ENCODE data around the gene TEDC2. TPM values are rescaled to one million over a fixed set of nuclear protein-coding genes. Genes with fewer than 3 reads are reported as not detected.

The TEDC2 gene
- total and polyA plus RNA-seq, 9 of the 15 experiments (the other 6 are each of a cell fraction or from before 2014, with no cell fraction given) = 0.75 to 57.0 (median 17.6) TPM

- no peak for TF ChIP-seq BRCA1 (IDR thresholded peaks at IDR 0.05)
- TF ChIP-seq BRCA1 (CRISPR knock-in tag; IDR thresholded peaks at IDR 0.05) = no peak
- TF ChIP-seq SAP30 (IDR thresholded peaks at IDR 0.05; ENCODE audit: borderline replicate concordance, insufficient read depth, low read depth, low read length, poor library complexity, severe bottlenecking) = no peak
- TF ChIP-seq CHD1 (IDR thresholded peaks at IDR 0.05; ENCODE audit: low read length) = peak; percentile 89
- TF ChIP-seq U2AF2 (optimal IDR thresholded peaks at IDR 0.05; ENCODE audit: low read depth, low read length) = no peak
- no peak for TF ChIP-seq CTCFL (IDR thresholded peaks at IDR 0.05; ENCODE audit: borderline replicate concordance, insufficient read depth, low read depth, low read length, poor library complexity, severe bottlenecking)
- no peak for TF ChIP-seq ZNF639 (CRISPR knock-in tag; conservative IDR thresholded peaks at IDR 0.05 in 1 of 2, IDR thresholded peaks at IDR 0.05 in 1 of 2)
- no peak for TF ChIP-seq ETV6 (IDR thresholded peaks at IDR 0.05; ENCODE audit: borderline replicate concordance in 1 of 2, low read depth in 2 of 2, low read length in 1 of 2)
- TF ChIP-seq ETV6 (CRISPR knock-in tag; IDR thresholded peaks at IDR 0.05; ENCODE audit: borderline replicate concordance) = no peak
- no peak for TF ChIP-seq SMARCB1 (IDR thresholded peaks at IDR 0.05; ENCODE audit: insufficient read length, low read depth)
- TF ChIP-seq CREB3 (tag; conservative IDR thresholded peaks at IDR 0.05; ENCODE audit: low read depth) = no peak
- TF ChIP-seq HDAC3 (IDR thresholded peaks at IDR 0.05; ENCODE audit: borderline replicate concordance, partially characterized antibody) = no peak
- no peak for TF ChIP-seq RBM17 (IDR thresholded peaks at IDR 0.05; ENCODE audit: borderline replicate concordance, low read depth, low read length)
- TF ChIP-seq ZKSCAN3 (CRISPR knock-in tag; IDR thresholded peaks at IDR 0.05) = no peak
- peak; percentile 90 for TF ChIP-seq CREB3L1 (IDR thresholded peaks at IDR 0.05; ENCODE audit: borderline replicate concordance, low read depth)
- TF ChIP-seq AFF4 (CRISPR knock-in tag; IDR thresholded peaks at IDR 0.05) = no peak
- no peak for TF ChIP-seq FUS (optimal IDR thresholded peaks at IDR 0.05; ENCODE audit: low read depth, low read length)
- no peak for TF ChIP-seq MCM2 (IDR thresholded peaks at IDR 0.05; ENCODE audit: low read depth)
- TF ChIP-seq CCAR2 (IDR thresholded peaks at IDR 0.05; ENCODE audit: low read depth, low read length) = no peak
Measured at GRCh38 chr16:2428784-2429033, 31.2 kb upstream of the TEDC2 start (continued).

All from K562 (cell line).